ENCODE measurements around the gene PPM1N. TPM values are rescaled to one million over a fixed set of nuclear protein-coding genes. Genes with fewer than 3 reads are reported as not detected.

Gene PPM1N
- total RNA-seq, 1 donor: 0.99 TPM

DNA sequence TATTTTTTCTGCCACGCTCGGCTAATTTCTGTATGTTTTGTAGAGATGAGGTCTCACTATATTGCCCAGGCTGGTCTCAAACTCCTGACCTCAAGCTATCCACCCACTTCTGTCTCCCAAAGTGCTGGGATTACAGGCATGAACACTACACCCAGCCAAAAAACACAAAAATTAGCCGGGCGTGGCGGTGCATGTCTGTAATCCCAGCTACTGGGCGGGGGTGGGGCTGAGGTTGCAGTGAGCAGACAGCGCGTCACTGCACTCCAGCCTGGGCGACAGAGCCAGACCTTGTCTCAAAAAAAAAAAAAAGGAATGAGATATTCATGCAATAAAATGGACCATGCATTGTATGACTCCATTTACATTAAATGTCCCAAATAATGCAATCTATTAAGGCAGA, 41.2 kb downstream of the PPM1N start:
- TF ChIP-seq, protein P1, sequence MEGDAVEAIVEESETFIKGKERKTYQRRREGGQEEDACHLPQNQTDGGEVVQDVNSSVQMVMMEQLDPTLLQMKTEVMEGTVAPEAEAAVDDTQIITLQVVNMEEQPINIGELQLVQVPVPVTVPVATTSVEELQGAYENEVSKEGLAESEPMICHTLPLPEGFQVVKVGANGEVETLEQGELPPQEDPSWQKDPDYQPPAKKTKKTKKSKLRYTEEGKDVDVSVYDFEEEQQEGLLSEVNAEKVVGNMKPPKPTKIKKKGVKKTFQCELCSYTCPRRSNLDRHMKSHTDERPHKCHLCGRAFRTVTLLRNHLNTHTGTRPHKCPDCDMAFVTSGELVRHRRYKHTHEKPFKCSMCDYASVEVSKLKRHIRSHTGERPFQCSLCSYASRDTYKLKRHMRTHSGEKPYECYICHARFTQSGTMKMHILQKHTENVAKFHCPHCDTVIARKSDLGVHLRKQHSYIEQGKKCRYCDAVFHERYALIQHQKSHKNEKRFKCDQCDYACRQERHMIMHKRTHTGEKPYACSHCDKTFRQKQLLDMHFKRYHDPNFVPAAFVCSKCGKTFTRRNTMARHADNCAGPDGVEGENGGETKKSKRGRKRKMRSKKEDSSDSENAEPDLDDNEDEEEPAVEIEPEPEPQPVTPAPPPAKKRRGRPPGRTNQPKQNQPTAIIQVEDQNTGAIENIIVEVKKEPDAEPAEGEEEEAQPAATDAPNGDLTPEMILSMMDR (IDR thresholded peaks at IDR 0.05; ENCODE audit: insufficient read depth, low read length): no peak
- peak; percentile 28 for DNase-seq (ENCODE audit: low read depth)
- no peak overlapping the region for H3K4me3 ChIP-seq (ENCODE audit: low read depth, low read length)

DNA sequence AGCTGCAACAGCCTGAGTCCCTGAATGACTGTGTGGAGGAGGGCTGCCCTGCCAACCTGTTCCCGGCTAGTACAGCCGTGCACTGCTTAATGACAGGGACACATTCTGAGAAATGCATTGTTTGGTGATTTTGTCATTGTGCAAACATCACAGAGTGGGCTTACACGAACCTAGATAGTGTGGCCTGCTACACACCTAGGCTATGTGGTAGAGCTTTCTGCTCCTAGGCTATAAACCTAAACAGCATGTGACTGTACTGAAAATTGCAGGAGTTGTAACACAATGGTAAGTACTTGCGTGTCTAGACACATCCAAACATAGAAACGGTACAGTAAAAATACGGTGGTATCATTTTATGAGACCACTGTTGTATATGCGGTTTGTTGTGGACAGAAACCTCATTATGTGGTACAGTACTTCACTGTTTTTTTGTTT, 44.0 kb downstream of the PPM1N start:
- DNase-seq (ENCODE audit: low read depth): no peak
- no peak overlapping the region for H3K4me3 ChIP-seq (ENCODE audit: low read depth, low read length)
- TF ChIP-seq, protein P1 (IDR thresholded peaks at IDR 0.05; ENCODE audit: insufficient read depth, low read length): no peak

DNA sequence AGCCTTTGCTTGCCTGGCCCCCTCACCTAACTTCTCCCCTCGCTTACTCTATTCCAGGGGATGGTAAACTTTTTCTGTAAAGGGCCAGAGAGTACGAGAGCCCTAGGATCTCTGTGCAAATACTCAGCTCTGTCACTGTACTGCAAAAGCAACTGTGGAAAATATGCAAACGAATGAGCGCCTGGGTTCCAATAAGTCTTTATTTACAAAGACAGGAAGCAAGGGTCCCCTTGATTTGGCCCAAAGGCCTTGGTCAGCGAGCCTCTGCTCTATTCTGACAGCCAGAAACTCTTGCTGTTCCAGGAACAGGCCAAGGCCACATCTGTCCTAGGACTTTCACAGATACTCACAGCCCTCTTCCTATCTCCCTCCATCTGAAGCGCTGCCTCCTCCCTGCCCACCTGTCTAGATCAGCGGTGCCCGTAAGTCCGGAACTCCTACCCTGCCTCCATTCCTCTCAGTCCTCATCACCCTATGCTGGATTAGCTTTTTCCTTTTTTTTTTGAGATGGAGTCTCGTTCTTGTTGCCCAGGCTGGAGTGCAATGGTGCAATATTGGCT, 49.0 kb downstream of the PPM1N start:
- no peak overlapping the region for H3K4me3 ChIP-seq (ENCODE audit: low read depth, low read length)
- DNase-seq (ENCODE audit: low read depth): no peak
- TF ChIP-seq, protein P1 (IDR thresholded peaks at IDR 0.05; ENCODE audit: insufficient read depth, low read length): no peak

DNA sequence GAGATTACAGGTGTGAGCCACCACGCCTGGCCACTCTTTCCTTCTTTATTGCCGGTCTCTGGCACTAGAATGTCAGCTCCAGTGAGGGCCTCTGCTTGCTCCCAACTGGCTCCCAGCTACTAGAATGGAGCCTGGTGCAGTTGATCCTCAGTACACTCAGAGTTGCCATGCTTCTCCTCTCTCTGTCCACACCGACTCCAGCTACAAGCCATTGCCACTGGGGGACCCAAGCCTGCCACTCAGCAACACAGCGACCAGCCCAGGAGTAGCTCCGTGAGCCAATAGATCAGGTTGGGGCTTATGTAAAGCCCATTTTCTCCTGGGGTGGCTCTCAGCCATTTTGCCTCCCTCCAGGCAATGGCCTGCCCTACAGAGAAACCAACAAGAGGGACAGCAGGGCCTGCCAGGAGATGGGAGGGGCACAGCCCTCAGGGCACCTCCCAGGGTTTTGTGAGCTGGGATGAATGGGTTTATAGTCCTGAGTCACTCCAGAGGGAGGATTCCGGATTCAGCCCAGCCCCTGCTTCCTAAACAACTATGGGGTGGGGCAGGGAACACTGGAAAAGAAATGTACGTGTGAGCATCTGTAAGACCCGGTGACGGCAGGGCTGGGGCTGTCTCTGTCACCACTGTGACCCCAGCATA, 49.8 kb downstream of the PPM1N start:
- TF ChIP-seq, protein P1 (IDR thresholded peaks at IDR 0.05; ENCODE audit: insufficient read depth, low read length): no peak
- H3K4me3 ChIP-seq (ENCODE audit: low read depth, low read length): no peak overlapping the region
- DNase-seq (ENCODE audit: low read depth): peak; percentile 60

Other genes starting within 250 kb of the PPM1N start
- 9.8 and 17.1 TPM in 2 replicates for gene MARK4, start 247.2 kb upstream of the PPM1N start, total RNA-seq (ENCODE audit: low replicate concordance)
- gene CKM, start 175.6 kb upstream of the PPM1N start, total RNA-seq (ENCODE audit: low replicate concordance): not detected in 2 replicates
- gene KLC3, start 157.7 kb upstream of the PPM1N start, total RNA-seq (ENCODE audit: low replicate concordance): not detected in 2 replicates
- 22.3 and 34.8 TPM in 2 replicates for gene ERCC2, start 127.9 kb upstream of the PPM1N start, total RNA-seq (ENCODE audit: low replicate concordance)
- 1.3 and 2.8 TPM in 2 replicates for gene PPP1R13L, start 93.4 kb upstream of the PPM1N start, total RNA-seq (ENCODE audit: low replicate concordance)
- 3.0 and 5.7 TPM in 2 replicates for gene POLR1G, start 91.8 kb upstream of the PPM1N start, total RNA-seq (ENCODE audit: low replicate concordance)
- 109 and 111 TPM in 2 replicates for gene ERCC1, start 74.5 kb upstream of the PPM1N start, total RNA-seq (ENCODE audit: low replicate concordance)
- 0.33 and 0.81 TPM in 2 replicates for gene FOSB, start 30.4 kb upstream of the PPM1N start, total RNA-seq (ENCODE audit: low replicate concordance)
- 5.7 and 26.8 TPM in 2 replicates for gene RTN2, start 1.4 kb upstream of the PPM1N start, total RNA-seq (ENCODE audit: low replicate concordance)
- 31.6 and 33.3 TPM in 2 replicates for gene VASP, start 9.0 kb downstream of the PPM1N start, total RNA-seq (ENCODE audit: low replicate concordance)
- gene OPA3, start 86.4 kb downstream of the PPM1N start, total RNA-seq (ENCODE audit: low replicate concordance): 8.8 and 9.6 TPM in 2 replicates
- 0.16 TPM in 1 of 2 replicates, not detected in the other for gene GPR4, start 103.8 kb downstream of the PPM1N start, total RNA-seq (ENCODE audit: low replicate concordance)
- gene EML2, start 141.0 kb downstream of the PPM1N start, total RNA-seq (ENCODE audit: low replicate concordance): 9.9 and 23.4 TPM in 2 replicates
- 0.57 TPM in 1 of 2 replicates, not detected in the other for gene GIPR, start 169.8 kb downstream of the PPM1N start, total RNA-seq (ENCODE audit: low replicate concordance)
- gene SNRPD2, start 193.5 kb downstream of the PPM1N start, total RNA-seq (ENCODE audit: low replicate concordance): 303 and 325 TPM in 2 replicates
- gene QPCTL, start 194.2 kb downstream of the PPM1N start, total RNA-seq (ENCODE audit: low replicate concordance): 3.3 and 8.0 TPM in 2 replicates
- 6.6 and 6.8 TPM in 2 replicates for gene FBXO46, start 232.5 kb downstream of the PPM1N start, total RNA-seq (ENCODE audit: low replicate concordance)
- not detected in 2 replicates for gene MEIOSIN, start 235.0 kb downstream of the PPM1N start, total RNA-seq (ENCODE audit: low replicate concordance)

Data from fibroblast of the aortic adventitia (primary cell).